ENCODE measurements around the gene PRDM8. TPM values are rescaled to one million over a fixed set of nuclear protein-coding genes. Genes with fewer than 3 reads are reported as not detected.
"Not testable (repeated sequence)": the region's sequence is repeated elsewhere in the genome, so short reads cannot be mapped to it uniquely, and the experiment has no call there.

The PRDM8 gene
- total RNA-seq, 4 donors from 2014 or later: 0.49 to 1.9 (median 1.1) TPM

- WGBS: 90% methylated on average over 3 of the region's 3 CpGs
- H3K4me3 ChIP-seq: no peak overlapping the region
- no peaks in the 10 kb centered on the region for H3K36me3 ChIP-seq
- no peaks in the 10 kb centered on the region for H3K9me3 ChIP-seq
- TF ChIP-seq POLR2A (IDR thresholded peaks at IDR 0.05) (no peak), CTCF (IDR thresholded peaks at IDR 0.05) (no peak), POLR2AphosphoS5 (IDR thresholded peaks at IDR 0.05) (no peak), EP300 (IDR thresholded peaks at IDR 0.05) (no peak)
- no peaks in the 10 kb centered on the region for H3K4me1 ChIP-seq
- peaks cover 32% of the 10 kb centered on the region for H3K27me3 ChIP-seq
- H3K27ac ChIP-seq: no peak overlapping the region
- DNase-seq (ENCODE audit: low spot score in 2 of 2): no peak
Measured at GRCh38 chr4:80239480-80240150, 42.3 kb downstream of the PRDM8 start.

- no peaks in the 10 kb centered on the region for H3K9me3 ChIP-seq
- H3K27me3 ChIP-seq: peaks cover 29% of the 10 kb centered on the region
- no peaks in the 10 kb centered on the region for H3K4me1 ChIP-seq
- H3K27ac ChIP-seq: no peak overlapping the region
- DNase-seq (ENCODE audit: low spot score in 2 of 2): no peak
- no peak overlapping the region for H3K4me3 ChIP-seq
- H3K36me3 ChIP-seq: no peaks in the 10 kb centered on the region
- TF ChIP-seq EP300 (IDR thresholded peaks at IDR 0.05) (no peak), CTCF (IDR thresholded peaks at IDR 0.05) (no peak), POLR2AphosphoS5 (IDR thresholded peaks at IDR 0.05) (no peak), POLR2A (IDR thresholded peaks at IDR 0.05) (no peak)
Measured at GRCh38 chr4:80240976-80241375, 43.7 kb downstream of the PRDM8 start.

- no peaks in the 10 kb centered on the region for H3K9me3 ChIP-seq
- DNase-seq (ENCODE audit: low spot score in 2 of 2): no peak
- WGBS: 70% methylated on average over 6 of the region's 6 CpGs
- no peak overlapping the region for H3K27ac ChIP-seq
- no peak for TF ChIP-seq EP300 (IDR thresholded peaks at IDR 0.05)
- no peak for TF ChIP-seq POLR2A (IDR thresholded peaks at IDR 0.05)
- no peak for TF ChIP-seq CTCF (IDR thresholded peaks at IDR 0.05)
- TF ChIP-seq POLR2AphosphoS5 (IDR thresholded peaks at IDR 0.05): no peak
- H3K36me3 ChIP-seq: no peaks in the 10 kb centered on the region
- H3K27me3 ChIP-seq: peaks cover 17% of the 10 kb centered on the region
- no peaks in the 10 kb centered on the region for H3K4me1 ChIP-seq
- H3K4me3 ChIP-seq: no peak overlapping the region
Measured at GRCh38 chr4:80243274-80244018, 46.1 kb downstream of the PRDM8 start.

- not testable (repeated sequence) for H3K4me1 ChIP-seq; H3K27ac ChIP-seq; H3K4me3 ChIP-seq; H3K9me3 ChIP-seq; H3K36me3 ChIP-seq; H3K27me3 ChIP-seq; DNase-seq (ENCODE audit: low spot score in 2 of 2)
- 90% methylated on average over 1 of the region's 1 CpG for WGBS
Measured at GRCh38 chr4:80247484-80247883, 50.2 kb downstream of the PRDM8 start.

- Histone ChIP-seq H3K27ac (no peak overlapping the region), H3K9me3 (no peaks in the 10 kb centered on the region), H3K4me1 (no peaks in the 10 kb centered on the region), H3K27me3 (no peaks in the 10 kb centered on the region), H3K36me3 (no peaks in the 10 kb centered on the region), H3K4me3 (no peak overlapping the region)
- TF ChIP-seq POLR2AphosphoS5 (IDR thresholded peaks at IDR 0.05) (no peak), POLR2A (IDR thresholded peaks at IDR 0.05) (no peak), CTCF (IDR thresholded peaks at IDR 0.05) (no peak), EP300 (IDR thresholded peaks at IDR 0.05) (no peak)
- 25% methylated on average over 1 of the region's 1 CpG for WGBS
- no peak for DNase-seq (ENCODE audit: low spot score in 2 of 2)
Measured at GRCh38 chr4:80249144-80249543, 51.8 kb downstream of the PRDM8 start.
